Psoas muscle (tissue), 8 donors: ENCODE data around the gene ROBO1. TPM values are rescaled to one million over a fixed set of nuclear protein-coding genes. Genes with fewer than 3 reads are reported as not detected.

ENCODE experiments used
- ATAC-seq, 4 donors: fragments of 200-7000 bp; cut with Tn5 transposase; one replicate each; pipeline ENCODE4 v1.9.1; 2020; ENCODE audit warnings: moderate library complexity in 3 of 4, mild to moderate bottlenecking in 2 of 4
- DNase-seq, 2 donors: peaks; one replicate each; pipeline ENCODE4 v3.0.0-alpha.2; 2020
- H3K27ac ChIP-seq: fragments of 200-600 bp; one replicate; pipeline ENCODE4 v1.8.0; 2022
- H3K27me3 ChIP-seq, 3 donors: fragments of 200-600 bp in 1 of 3; one replicate each; pipeline versions ENCODE4 v1.6.1 to v1.8.0; 2013 to 2022; ENCODE audit warnings: low read length in 2 of 3, mild to moderate bottlenecking in 2 of 3, moderate library complexity in 1 of 3; ENCODE audit not compliant: insufficient read depth in 3 of 3
- H3K36me3 ChIP-seq, 2 donors: fragments of 200-600 bp in 1 of 2; one replicate each; pipeline versions ENCODE4 v1.6.1 to v1.8.0; 2013 to 2022; ENCODE audit warnings: low read depth in 1 of 2, mild to moderate bottlenecking in 1 of 2, moderate library complexity in 1 of 2; ENCODE audit not compliant: insufficient read depth in 1 of 2
- H3K4me1 ChIP-seq: fragments of 200-600 bp; one replicate; pipeline ENCODE4 v1.8.0; 2022
- H3K4me3 ChIP-seq: fragments of 200-600 bp; one replicate; pipeline ENCODE4 v1.8.0; 2022; ENCODE audit warnings: mild to moderate bottlenecking
- H3K9me3 ChIP-seq: fragments of 200-600 bp; one replicate; pipeline ENCODE4 v1.8.0; 2022
- CTCF ChIP-seq: fragments of 200-600 bp; IDR thresholded peaks from one replicate; pipeline ENCODE4 v1.8.0; 2022; ENCODE audit warnings: antibody characterized with exemption
- WGBS, 3 donors: extraction: QIAGEN DNeasy Blood & Tissue Kit; methylation state at CpG; one replicate each; pipeline versions ENCODE4 v1.1.6 to v1.1.7; 2013; 5-methylcytosine and 5-hydroxymethylcytosine counted together
- intact Hi-C, 2 donors: fragments of 100-400 bp; cut with DNase I; formaldehyde crosslinking; loops; one replicate each; pipeline versions ENCODE4 v1.11.0 to v1.14.2; 2022
- polyA plus RNA-seq, 3 donors: library from polyadenylated mRNA; stranded (reverse); fragments of 200-250 nt; gene quantifications; one replicate each; pipeline ENCODE4 v1.2.3, GENCODE V29; 2013
- total RNA-seq, 4 donors: library from RNA; stranded (reverse); fragmentation: NEBNext Ultra II Directional in 2 of 4; extraction: Animal tissue kit (Norgen Biotek cat#: 25700) in 2 of 4; gene quantifications; one replicate each; pipeline versions ENCODE4 v1.2.1 to v1.2.4, GENCODE V29; 2021 to 2023
- donor health status: healthy with polysubstance abuse.
- donor health status: DM: no; HTN: no; CAD: no; lungs with moderate emphysema.
- donor health status: Bipolar disorder and iron deficiency.
- donor health status: healthy.
- donor health status: DM: yes; HTN: yes; CAD: no.
- donor health status: DM: no; HTN: no; CAD: no.
- donor health status: DM: no; HTN: no; CAD: no.
- donor health status: DM: yes; HTN: yes; CAD: no.

The ROBO1 gene
- total and polyA plus RNA-seq, 7 donors: 0.52 to 14.0 (median 4.9) TPM

- intact Hi-C loops: no loop called here
- WGBS, 3 donors: 90 to 93% (median 92%) methylated on average over 3 of the region's 3 CpGs
These were observed 1146.6 kb downstream of the ROBO1 start for GRCh38 chr3:78621061-78621716.

DNA sequence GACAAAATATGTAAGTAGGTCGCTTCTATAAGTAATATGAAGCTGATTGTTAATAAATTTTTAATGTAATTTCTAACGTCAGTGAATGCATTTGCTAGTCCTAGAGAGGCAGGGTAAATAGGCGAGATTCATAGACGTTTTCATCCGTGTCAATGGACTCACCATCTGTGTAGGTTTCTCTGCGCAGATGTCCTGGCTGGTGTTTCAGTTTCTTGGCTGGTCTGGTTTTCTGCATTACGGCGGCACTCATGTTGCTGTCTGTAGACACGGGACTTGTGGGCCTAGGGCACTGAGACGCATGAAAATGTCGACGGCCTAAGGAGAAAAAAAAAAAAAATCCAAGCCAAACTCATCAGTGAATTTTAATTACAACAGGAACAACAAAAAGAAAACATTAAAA, 1153.3 kb downstream of the ROBO1 start:
- Histone ChIP-seq H3K9me3 (no peaks in the 10 kb centered on the region), H3K36me3 (peaks cover 0 to 17% of the 10 kb centered on the region in 2 donors), H3K27ac (no peak overlapping the region), H3K4me3 (no peak overlapping the region), H3K4me1 (no peaks in the 10 kb centered on the region), H3K27me3 (no peaks in the 10 kb centered on the region)
- no peak for DNase-seq
- no peak for TF ChIP-seq CTCF
- WGBS, 3 donors: 86 to 90% (median 89%) methylated on average over 12 of the region's 12 CpGs
- intact Hi-C loops: no loop called here
- ATAC-seq: no peak

More at GRCh38 chr3:78621061-78621716, 1146.6 kb downstream of the ROBO1 start:
- DNase-seq (no peak), ATAC-seq (no peak)
- H3K36me3 ChIP-seq: peaks cover 0 to 9% of the 10 kb centered on the region in 2 donors
- no peak overlapping the region for H3K4me3 ChIP-seq
- no peak overlapping the region for H3K27ac ChIP-seq
- H3K9me3 ChIP-seq: no peaks in the 10 kb centered on the region
- H3K4me1 ChIP-seq: no peaks in the 10 kb centered on the region
- no peaks in the 10 kb centered on the region for H3K27me3 ChIP-seq
- TF ChIP-seq CTCF: no peak

DNA sequence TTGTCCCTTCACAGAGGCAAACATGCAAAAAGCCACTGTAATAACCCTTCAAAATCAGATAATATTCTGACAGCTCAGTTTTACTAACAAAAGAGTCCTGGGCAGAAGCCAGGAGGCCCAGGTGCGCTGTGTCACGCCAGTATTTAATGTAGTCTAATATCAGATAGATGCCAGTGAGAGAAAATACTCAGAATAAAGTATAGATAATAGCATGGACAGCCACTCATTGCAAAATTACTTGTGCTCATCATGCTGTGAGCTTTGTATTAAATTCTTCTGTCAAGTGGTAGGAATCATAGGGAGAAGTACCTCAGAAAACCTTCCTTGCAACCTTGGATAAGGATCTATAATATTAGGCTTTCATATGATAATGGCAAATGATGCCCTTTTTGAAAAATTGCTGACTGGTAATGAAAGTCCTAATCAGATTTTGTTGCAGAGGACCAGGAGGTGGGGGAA, 1154.3 kb downstream of the ROBO1 start:
- peaks cover 0 to 17% of the 10 kb centered on the region in 2 donors for H3K36me3 ChIP-seq
- WGBS, 3 donors: 77 to 89% (median 79%) methylated on average over 2 of the region's 2 CpGs
- no peaks in the 10 kb centered on the region for H3K9me3 ChIP-seq
- intact Hi-C loops: no loop called here
- H3K27ac ChIP-seq: no peak overlapping the region
- H3K4me3 ChIP-seq: no peak overlapping the region
- H3K4me1 ChIP-seq: no peaks in the 10 kb centered on the region
- ATAC-seq (no peak), DNase-seq (no peak)
- H3K27me3 ChIP-seq: no peaks in the 10 kb centered on the region
- no peak for TF ChIP-seq CTCF

DNA sequence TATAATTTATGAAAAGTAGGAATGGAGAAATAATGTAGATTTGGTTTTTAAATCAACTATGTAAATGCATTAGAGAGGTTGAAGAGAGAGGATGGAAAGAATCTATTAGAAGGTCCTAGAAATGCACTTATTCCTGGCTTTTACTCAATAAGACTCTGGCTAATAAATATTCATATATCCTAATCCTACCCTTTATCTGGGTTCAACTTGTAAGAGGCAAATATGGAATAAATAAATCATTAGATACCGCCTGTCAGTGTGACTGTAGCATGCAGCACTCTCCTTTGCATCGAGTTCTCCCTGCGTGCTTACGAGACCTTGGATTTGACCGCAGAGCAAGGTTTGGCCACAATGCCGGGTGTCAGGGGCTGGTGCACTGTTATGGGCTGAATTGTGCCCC, 1156.5 kb downstream of the ROBO1 start:
- TF ChIP-seq CTCF: no peak
- Histone ChIP-seq H3K9me3 (no peaks in the 10 kb centered on the region), H3K4me3 (no peak overlapping the region), H3K27me3 (no peaks in the 10 kb centered on the region), H3K36me3 (peaks cover 0 to 17% of the 10 kb centered on the region in 2 donors), H3K4me1 (no peaks in the 10 kb centered on the region), H3K27ac (no peak overlapping the region)
- intact Hi-C loops: no loop called here
- DNase-seq: no peak
- no peak for ATAC-seq
- 95 to 98% (median 97%) methylated on average over 6 of the region's 6 CpGs for WGBS, 3 donors
